Measurements from ENCODE around the gene TMED1. TPM values are rescaled to one million over a fixed set of nuclear protein-coding genes. Genes with fewer than 3 reads are reported as not detected.

TMED1 gene, protein sequence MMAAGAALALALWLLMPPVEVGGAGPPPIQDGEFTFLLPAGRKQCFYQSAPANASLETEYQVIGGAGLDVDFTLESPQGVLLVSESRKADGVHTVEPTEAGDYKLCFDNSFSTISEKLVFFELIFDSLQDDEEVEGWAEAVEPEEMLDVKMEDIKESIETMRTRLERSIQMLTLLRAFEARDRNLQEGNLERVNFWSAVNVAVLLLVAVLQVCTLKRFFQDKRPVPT
- polyA plus RNA-seq (2011; rRNA removed), result 29.3 and 29.9 TPM in 2 replicates
- 49.9 and 54.2 TPM in 2 replicates for polyA plus RNA-seq (2012; cell fraction: cytosol; rRNA removed)
- polyA plus RNA-seq (2012; cell fraction: nucleus; rRNA removed), result 33.5 and 43.0 TPM in 2 replicates
- 36.2 to 37.4 TPM (median 37.0 TPM) in 3 replicates for polyA plus RNA-seq (2017; fragmentation: RNase III; extraction: RNeasy Plus Mini Kit Qiagen cat#74134 plus additional on column Dnase treatment)
- 9.7 and 10.7 TPM in 2 replicates for polyA minus RNA-seq (2011; rRNA and poly(A)+ RNA removed)

DNA sequence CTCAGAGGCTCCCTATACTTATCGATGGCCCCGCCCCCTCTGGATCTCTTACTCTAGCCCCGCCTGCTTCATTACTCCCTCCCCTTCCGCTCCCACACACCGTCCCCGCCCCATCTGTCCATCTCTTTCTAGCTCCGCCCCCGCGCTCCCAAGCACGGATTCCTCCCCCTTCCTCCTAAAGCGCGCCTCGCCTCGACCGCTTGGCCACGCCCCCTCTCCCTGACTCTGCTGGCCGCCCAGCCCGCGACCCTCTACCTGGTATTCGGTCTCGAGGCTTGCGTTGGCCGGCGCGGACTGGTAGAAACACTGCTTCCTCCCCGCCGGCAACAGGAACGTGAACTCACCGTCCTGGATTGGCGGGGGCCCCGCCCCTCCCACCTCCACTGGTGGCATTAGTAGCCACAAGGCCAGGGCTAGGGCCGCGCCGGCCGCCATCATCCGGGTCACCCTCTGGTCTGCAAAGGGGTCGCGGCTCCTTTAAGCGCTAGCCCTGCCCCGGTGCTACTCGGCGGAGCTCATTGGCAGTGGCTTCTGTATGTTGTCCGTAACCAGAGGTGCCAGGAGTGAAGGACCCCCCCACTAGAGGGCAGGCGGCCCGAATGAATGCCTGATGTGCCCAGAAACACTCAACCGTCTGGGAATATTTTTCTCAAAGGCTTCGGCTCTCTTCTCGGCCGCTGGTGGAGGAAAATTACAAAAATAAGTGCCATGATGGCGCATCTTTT is at the start of gene TMED1:
TSS of gene TMED1 (minus strand) at position 459 of the 725 bp plus-strand sequence. CDS start at position 438, 21 bp downstream.
- WGBS (ENCODE audit: missing lambda C conversion rate), result 1% methylated on average over 19 of the region's 50 CpGs
- ChIA-PET CTCF (interaction anchor here (0.6 to 6.7 kb wide), 12 partner anchors 10 to 137 kb away, joined by 3 to 65 read pairs (median 4); partner anchors contain the start of gene DNM2), POLR2A (interaction anchor here (0.9 to 2.2 kb wide), 6 partner anchors 10 to 118 kb away, joined by 3 to 23 read pairs (median 4); partner anchors contain the start of gene DNM2)
- FAIRE-seq (no peak), ATAC-seq (peak; percentile 94 to 96), DNase-seq (ENCODE audit: low read depth in 1 of 2, low spot score in 1 of 2) (peak; percentile 91 to 99)
- peaks cover 8% of the 10 kb centered on the region; the same call in 2 of the 3 replicates for H3K4me1 ChIP-seq
- peak within 1 kb of the TSS; percentile 63 for H3K4me2 ChIP-seq
- H3K9me3 ChIP-seq, result peaks cover 7% of the 10 kb centered on the region
- H3K27ac ChIP-seq, result peak within 1 kb of the TSS; percentile 89 to 99
- peak within 1 kb of the TSS; percentile 51 for H3K4me3 ChIP-seq
- TF ChIP-seq RFX5 (IDR thresholded peaks at IDR 0.05), result no peak
- 0 out of 2 replicates have a peak, but pooled peaks have one; percentile 1 for TF ChIP-seq GATA3 (IDR thresholded peaks at IDR 0.05; ENCODE audit: borderline replicate concordance)
- TF ChIP-seq, protein P1, sequence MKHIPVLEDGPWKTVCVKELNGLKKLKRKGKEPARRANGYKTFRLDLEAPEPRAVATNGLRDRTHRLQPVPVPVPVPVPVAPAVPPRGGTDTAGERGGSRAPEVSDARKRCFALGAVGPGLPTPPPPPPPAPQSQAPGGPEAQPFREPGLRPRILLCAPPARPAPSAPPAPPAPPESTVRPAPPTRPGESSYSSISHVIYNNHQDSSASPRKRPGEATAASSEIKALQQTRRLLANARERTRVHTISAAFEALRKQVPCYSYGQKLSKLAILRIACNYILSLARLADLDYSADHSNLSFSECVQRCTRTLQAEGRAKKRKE (CRISPR knock-in tag; IDR thresholded peaks at IDR 0.05; ENCODE audit: low read depth), result no peak
- TF ChIP-seq PHF8 (IDR thresholded peaks at IDR 0.05; ENCODE audit: borderline replicate concordance, low read depth), result peak; percentile 63
- TF ChIP-seq HEYL (CRISPR knock-in tag; IDR thresholded peaks at IDR 0.05), result no peak
- TF ChIP-seq TP53 (CRISPR knock-in tag; IDR thresholded peaks at IDR 0.05), result no peak
- TF ChIP-seq CHD4 (IDR thresholded peaks at IDR 0.05; ENCODE audit: borderline replicate concordance), result no peak
- TF ChIP-seq FOXS1 (CRISPR knock-in tag; IDR thresholded peaks at IDR 0.05), result no peak
- TF ChIP-seq, protein P2, sequence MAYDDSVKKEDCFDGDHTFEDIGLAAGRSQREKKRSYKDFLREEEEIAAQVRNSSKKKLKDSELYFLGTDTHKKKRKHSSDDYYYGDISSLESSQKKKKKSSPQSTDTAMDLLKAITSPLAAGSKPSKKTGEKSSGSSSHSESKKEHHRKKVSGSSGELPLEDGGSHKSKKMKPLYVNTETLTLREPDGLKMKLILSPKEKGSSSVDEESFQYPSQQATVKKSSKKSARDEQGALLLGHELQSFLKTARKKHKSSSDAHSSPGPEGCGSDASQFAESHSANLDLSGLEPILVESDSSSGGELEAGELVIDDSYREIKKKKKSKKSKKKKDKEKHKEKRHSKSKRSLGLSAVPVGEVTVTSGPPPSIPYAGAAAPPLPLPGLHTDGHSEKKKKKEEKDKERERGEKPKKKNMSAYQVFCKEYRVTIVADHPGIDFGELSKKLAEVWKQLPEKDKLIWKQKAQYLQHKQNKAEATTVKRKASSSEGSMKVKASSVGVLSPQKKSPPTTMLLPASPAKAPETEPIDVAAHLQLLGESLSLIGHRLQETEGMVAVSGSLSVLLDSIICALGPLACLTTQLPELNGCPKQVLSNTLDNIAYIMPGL (CRISPR knock-in tag; IDR thresholded peaks at IDR 0.05; ENCODE audit: borderline replicate concordance), result no peak
- TF ChIP-seq JUN (IDR thresholded peaks at IDR 0.05), result peak in 1 of 2 experiments; percentile 86; a peak in 3 of 5 replicates
- TF ChIP-seq, protein P3, sequence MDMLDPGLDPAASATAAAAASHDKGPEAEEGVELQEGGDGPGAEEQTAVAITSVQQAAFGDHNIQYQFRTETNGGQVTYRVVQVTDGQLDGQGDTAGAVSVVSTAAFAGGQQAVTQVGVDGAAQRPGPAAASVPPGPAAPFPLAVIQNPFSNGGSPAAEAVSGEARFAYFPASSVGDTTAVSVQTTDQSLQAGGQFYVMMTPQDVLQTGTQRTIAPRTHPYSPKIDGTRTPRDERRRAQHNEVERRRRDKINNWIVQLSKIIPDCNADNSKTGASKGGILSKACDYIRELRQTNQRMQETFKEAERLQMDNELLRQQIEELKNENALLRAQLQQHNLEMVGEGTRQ (IDR thresholded peaks at IDR 0.05), result no peak
- TF ChIP-seq, protein P4, sequence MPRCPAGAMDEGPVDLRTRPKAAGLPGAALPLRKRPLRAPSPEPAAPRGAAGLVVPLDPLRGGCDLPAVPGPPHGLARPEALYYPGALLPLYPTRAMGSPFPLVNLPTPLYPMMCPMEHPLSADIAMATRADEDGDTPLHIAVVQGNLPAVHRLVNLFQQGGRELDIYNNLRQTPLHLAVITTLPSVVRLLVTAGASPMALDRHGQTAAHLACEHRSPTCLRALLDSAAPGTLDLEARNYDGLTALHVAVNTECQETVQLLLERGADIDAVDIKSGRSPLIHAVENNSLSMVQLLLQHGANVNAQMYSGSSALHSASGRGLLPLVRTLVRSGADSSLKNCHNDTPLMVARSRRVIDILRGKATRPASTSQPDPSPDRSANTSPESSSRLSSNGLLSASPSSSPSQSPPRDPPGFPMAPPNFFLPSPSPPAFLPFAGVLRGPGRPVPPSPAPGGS (IDR thresholded peaks at IDR 0.05), result no peak
- no peak for TF ChIP-seq RNF2 (IDR thresholded peaks at IDR 0.05; ENCODE audit: borderline replicate concordance, low read depth)
- no peak for TF ChIP-seq ZNF302 (CRISPR knock-in tag; IDR thresholded peaks at IDR 0.05)
- no peak for TF ChIP-seq EP300 (IDR thresholded peaks at IDR 0.05)
- no peak for TF ChIP-seq MAFK (IDR thresholded peaks at IDR 0.05; ENCODE audit: partially characterized antibody)
- TF ChIP-seq, protein P5, sequence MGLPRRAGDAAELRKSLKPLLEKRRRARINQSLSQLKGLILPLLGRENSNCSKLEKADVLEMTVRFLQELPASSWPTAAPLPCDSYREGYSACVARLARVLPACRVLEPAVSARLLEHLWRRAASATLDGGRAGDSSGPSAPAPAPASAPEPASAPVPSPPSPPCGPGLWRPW (IDR thresholded peaks at IDR 0.05), result no peak
- no peak for TF ChIP-seq CHD2 (IDR thresholded peaks at IDR 0.05; ENCODE audit: low read length, partially characterized antibody)
- TF ChIP-seq MAZ (IDR thresholded peaks at IDR 0.05; ENCODE audit: borderline replicate concordance, low read depth, low read length), result no peak
- no peak for TF ChIP-seq MYC (IDR thresholded peaks at IDR 0.05; ENCODE audit: borderline replicate concordance, low read length)
- 0 out of 2 replicates have a peak, but pooled peaks have one; percentile 26 for TF ChIP-seq POLR2AphosphoS2 (conservative IDR thresholded peaks at IDR 0.05; ENCODE audit: low read length)
- no peak for TF ChIP-seq KDM5A (IDR thresholded peaks at IDR 0.05)
- TF ChIP-seq KDM1A (IDR thresholded peaks at IDR 0.05; ENCODE audit: low read depth), result no peak
- TF ChIP-seq POLR2A (IDR thresholded peaks at IDR 0.05; ENCODE audit: low read length), result peak; percentile 46
- TF ChIP-seq JUNB (IDR thresholded peaks at IDR 0.05), result no peak
- TF ChIP-seq, protein P6, sequence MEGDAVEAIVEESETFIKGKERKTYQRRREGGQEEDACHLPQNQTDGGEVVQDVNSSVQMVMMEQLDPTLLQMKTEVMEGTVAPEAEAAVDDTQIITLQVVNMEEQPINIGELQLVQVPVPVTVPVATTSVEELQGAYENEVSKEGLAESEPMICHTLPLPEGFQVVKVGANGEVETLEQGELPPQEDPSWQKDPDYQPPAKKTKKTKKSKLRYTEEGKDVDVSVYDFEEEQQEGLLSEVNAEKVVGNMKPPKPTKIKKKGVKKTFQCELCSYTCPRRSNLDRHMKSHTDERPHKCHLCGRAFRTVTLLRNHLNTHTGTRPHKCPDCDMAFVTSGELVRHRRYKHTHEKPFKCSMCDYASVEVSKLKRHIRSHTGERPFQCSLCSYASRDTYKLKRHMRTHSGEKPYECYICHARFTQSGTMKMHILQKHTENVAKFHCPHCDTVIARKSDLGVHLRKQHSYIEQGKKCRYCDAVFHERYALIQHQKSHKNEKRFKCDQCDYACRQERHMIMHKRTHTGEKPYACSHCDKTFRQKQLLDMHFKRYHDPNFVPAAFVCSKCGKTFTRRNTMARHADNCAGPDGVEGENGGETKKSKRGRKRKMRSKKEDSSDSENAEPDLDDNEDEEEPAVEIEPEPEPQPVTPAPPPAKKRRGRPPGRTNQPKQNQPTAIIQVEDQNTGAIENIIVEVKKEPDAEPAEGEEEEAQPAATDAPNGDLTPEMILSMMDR (IDR thresholded peaks at IDR 0.05), result no peak
- TF ChIP-seq SMC3 (IDR thresholded peaks at IDR 0.05), result no peak
- TF ChIP-seq ZFP36 (IDR thresholded peaks at IDR 0.05; ENCODE audit: borderline replicate concordance, partially characterized antibody), result no peak
- TF ChIP-seq HOXA7 (CRISPR knock-in tag; IDR thresholded peaks at IDR 0.05), result no peak
- TF ChIP-seq RCOR1 (IDR thresholded peaks at IDR 0.05; ENCODE audit: low read depth, low read length), result no peak
- TF ChIP-seq ZSCAN20 (CRISPR knock-in tag; IDR thresholded peaks at IDR 0.05), result no peak
- TF ChIP-seq CBX2 (IDR thresholded peaks at IDR 0.05; ENCODE audit: borderline replicate concordance, low read depth), result no peak
- TF ChIP-seq NR3C1 (IDR thresholded peaks at IDR 0.05), result no peak

All from A549 (cell line).